HG03060 (cell line): ENCODE data around the gene ZC3H7A.
"Not testable (repeated sequence)": the region's sequence is repeated elsewhere in the genome, so short reads cannot be mapped to it uniquely, and the experiment has no call there.

Source experiments
- ATAC-seq: cut with Tn5 transposase; IDR thresholded peaks from one replicate; pipeline ENCODE4 v1.9.1; 2021; ENCODE audit warnings: low read depth, moderate number of reproducible peaks; ENCODE audit not compliant: unreplicated experiment

The ZC3H7A gene, protein sequence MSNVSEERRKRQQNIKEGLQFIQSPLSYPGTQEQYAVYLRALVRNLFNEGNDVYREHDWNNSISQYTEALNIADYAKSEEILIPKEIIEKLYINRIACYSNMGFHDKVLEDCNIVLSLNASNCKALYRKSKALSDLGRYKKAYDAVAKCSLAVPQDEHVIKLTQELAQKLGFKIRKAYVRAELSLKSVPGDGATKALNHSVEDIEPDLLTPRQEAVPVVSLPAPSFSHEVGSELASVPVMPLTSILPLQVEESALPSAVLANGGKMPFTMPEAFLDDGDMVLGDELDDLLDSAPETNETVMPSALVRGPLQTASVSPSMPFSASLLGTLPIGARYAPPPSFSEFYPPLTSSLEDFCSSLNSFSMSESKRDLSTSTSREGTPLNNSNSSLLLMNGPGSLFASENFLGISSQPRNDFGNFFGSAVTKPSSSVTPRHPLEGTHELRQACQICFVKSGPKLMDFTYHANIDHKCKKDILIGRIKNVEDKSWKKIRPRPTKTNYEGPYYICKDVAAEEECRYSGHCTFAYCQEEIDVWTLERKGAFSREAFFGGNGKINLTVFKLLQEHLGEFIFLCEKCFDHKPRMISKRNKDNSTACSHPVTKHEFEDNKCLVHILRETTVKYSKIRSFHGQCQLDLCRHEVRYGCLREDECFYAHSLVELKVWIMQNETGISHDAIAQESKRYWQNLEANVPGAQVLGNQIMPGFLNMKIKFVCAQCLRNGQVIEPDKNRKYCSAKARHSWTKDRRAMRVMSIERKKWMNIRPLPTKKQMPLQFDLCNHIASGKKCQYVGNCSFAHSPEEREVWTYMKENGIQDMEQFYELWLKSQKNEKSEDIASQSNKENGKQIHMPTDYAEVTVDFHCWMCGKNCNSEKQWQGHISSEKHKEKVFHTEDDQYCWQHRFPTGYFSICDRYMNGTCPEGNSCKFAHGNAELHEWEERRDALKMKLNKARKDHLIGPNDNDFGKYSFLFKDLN

GRCh38 chr16:11797166-11797956, at the start of gene ZC3H7A:
TSS of gene ZC3H7A (minus strand) at chr16:11797258. CDS start at chr16:11782354, 14,904 bp downstream.
- peak; percentile 81 for ATAC-seq

DNA sequence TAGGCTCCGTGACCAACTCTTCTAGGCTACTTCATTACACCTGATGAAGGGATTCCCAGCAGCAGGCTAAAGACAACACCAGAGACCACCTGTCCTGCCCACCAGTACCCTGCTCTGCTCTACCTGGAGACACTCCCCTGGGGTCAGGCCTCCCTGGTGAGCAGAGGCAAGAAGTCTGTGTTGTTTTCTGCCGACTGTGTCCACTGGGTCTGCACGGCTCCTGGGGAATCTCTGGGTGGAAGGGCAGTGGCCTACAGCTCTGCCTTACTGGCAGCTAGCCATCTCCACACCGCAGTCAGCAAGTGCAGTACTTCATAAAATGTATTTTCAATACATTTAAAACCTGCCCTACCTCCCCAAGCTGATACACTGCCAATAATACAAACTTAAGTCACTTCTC, 47.4 kb upstream of the ZC3H7A start:
- ATAC-seq = no peak

DNA sequence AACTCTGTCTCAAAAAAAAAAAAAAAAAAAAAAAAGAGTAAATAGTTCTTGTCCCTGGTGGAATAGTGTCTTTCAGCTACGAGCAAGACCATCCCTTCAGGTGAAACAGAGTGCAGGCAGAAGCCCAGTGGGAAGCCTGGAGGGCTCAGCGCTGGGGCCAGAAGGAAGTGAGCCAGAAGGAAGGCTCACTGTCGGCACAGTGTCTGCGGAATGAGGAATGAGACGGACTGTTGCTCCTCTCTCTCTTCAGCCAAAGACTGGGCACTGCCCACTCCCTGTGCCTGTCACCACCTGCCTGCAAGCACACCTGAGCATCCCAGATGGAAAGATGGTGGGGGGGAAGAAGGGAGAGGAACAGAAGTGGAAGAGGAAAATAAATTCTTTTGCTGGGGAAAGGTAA, 46.8 kb upstream of the ZC3H7A start:
- no peak for ATAC-seq

- ATAC-seq = no peak
Measured at GRCh38 chr16:11843206-11843605, 46.1 kb upstream of the ZC3H7A start.

DNA sequence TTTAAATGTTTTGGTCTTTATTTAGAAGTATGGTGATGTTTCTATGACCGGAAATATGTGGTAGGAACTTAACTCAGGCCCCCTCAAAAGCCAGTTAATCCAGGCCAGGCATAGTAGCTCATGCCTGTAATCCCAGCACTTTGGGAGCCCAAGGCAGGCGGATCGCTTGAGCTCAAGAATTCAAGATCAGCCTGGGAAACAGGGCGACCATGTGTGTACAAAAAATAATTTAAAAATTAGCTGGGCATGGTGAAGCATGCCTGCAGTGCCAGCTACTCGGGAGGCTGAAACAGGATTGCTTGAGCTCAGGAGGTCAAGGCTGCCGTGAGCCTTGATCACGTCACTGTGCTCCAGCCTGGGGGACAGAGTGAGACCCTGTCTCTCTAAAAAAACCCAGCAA, 44.0 kb upstream of the ZC3H7A start:
- ATAC-seq = no peak

DNA sequence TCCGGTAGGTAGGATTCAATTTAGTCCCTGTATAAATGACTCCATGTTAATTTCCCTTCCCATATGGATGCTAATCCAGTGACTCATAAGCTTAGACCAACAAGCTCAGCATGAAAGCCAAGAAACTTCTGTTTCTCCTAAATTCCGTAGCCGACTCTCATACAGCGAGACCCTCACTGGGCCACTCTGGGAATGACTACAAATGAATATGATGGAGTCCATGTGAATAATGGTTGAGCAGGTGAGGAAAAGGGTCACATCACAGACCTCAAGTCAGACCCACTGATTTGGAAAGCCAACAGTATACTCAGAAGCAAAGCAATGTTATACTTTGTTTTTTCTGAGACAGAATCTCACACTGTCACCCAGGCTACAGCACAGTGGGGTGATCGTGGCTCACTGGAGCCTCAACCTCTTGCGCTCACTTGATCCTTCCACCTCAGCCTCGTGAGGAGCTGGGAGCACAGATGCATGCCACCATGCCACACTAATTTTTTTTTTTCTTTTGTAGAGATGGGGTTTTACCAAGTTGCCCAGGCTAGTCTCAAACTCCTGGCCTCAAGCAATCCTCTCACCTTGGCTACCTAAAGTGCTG, 39.7 kb upstream of the ZC3H7A start:
- ATAC-seq = no peak

- no peak for ATAC-seq
Measured at GRCh38 chr16:11835891-11836649, 39.0 kb upstream of the ZC3H7A start.

DNA sequence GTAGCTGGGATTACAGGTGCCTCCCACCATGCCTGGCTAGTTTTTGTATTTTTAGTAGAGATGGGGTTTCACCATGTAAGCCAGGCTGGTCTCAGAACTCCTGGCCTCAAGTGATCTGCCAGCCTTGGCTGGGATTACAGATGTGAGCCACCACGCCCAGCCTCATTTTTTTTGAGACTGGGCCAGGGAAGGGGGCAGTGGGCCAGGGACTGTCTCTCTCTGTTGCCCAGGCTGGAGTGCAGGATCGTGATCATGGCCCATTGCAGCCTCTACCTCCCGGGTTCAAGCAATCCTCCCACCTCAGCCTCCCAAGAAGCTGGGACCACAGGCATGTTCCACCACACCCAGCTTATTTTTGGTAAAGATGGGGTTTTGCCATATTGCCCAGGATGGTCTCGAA, 38.3 kb upstream of the ZC3H7A start:
- no peak for ATAC-seq

- ATAC-seq = no peak
Measured at GRCh38 chr16:11833951-11834695, 37.1 kb upstream of the ZC3H7A start.

- ATAC-seq = no peak
Measured at GRCh38 chr16:11828696-11829095, 31.6 kb upstream of the ZC3H7A start.

- ATAC-seq = not testable (repeated sequence)
Measured at GRCh38 chr16:11825520-11826165, 28.6 kb upstream of the ZC3H7A start.

- ATAC-seq = no peak
Measured at GRCh38 chr16:11824362-11824761, 27.3 kb upstream of the ZC3H7A start.

- ATAC-seq = not testable (repeated sequence)
Measured at GRCh38 chr16:11823645-11824044, 26.6 kb upstream of the ZC3H7A start.

DNA sequence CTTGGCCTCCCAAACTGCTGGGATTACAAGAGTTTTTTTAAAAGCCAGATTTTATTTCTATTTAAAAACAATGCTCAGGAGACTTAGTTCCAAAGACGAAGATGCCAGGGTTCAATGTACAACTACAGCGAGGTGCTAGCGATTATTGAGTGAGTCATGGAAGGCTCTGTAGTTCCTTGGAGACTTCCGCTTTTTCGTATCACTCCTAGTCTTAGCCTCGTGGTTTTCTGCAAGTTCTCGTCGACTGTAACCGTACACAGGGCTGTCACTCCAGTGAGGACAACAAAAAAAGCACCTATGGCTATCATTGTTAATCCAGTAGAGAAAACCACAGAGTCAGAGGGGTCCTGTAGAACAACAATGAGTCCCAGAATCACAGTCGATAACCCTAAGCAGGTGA, 22.7 kb upstream of the ZC3H7A start:
- ATAC-seq = no peak

DNA sequence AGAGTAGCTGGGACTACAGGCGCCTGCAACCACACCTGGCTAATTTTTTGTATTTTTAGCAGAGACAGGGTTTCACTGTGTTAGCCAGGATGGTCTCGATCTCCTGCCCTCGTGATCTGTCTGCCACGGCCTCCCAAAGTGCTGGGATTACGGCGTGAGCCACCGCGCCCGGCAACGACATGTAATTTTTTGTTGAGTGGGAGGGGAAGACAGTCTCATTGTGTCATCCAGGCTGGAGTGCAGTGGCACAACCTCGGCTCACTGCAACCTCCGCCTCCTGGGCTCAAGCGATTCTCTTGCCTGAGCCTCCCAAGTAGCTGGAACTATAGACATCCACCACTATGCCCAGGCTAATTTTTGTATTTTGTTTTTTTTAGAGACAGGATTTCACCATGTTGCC, 21.9 kb upstream of the ZC3H7A start:
- ATAC-seq = not testable (repeated sequence)

GRCh38 chr16:11816123-11816522, 19.1 kb upstream of the ZC3H7A start:
- no peak for ATAC-seq

GRCh38 chr16:11814800-11815199, 17.7 kb upstream of the ZC3H7A start:
- not testable (repeated sequence) for ATAC-seq

DNA sequence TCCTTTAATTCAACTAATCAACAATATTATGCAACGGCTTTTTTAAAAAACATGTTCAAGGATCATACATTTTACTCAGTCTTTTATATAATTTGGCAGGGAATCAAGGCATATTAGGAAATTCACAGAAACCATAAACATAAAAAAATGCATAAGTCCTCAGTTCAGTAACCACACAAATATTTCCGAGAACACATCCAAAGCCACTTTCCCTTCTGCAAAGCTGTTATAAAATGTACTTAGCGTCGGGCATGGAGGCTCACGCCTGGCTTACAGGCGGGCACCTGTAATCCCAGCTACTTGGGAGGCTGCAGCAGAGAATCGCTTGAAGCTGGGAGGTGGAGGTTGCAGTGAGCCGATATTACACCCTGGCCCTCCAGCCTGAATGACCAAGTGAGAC, 9.7 kb upstream of the ZC3H7A start:
- no peak for ATAC-seq
